Stimulated activated CD4-positive, alpha-beta T cell treated with anti-CD3 and anti-CD28 coated beads, Interleukin-15, amount 100 ng/mL, for 24 hours (primary cell): ENCODE results near the gene AIP.
"Not testable (repeated sequence)": the region's sequence is repeated elsewhere in the genome, so short reads cannot be mapped to it uniquely, and the experiment has no call there.

Experiments used
- DNase-seq: peaks from one replicate; pipeline ENCODE4 v3.0.0-alpha.2; 2020

Gene AIP

GRCh38 chr11:67469508-67469811 lies 13.4 kb upstream of the AIP start:
- no peak for DNase-seq

- no peak for DNase-seq
These were observed 12.4 kb upstream of the AIP start for GRCh38 chr11:67470337-67471002.

- DNase-seq = no peak
These were observed 9.9 kb upstream of the AIP start for GRCh38 chr11:67472882-67473281.

- not testable (repeated sequence) for DNase-seq
These were observed 6.1 kb upstream of the AIP start for GRCh38 chr11:67476692-67477091.

- DNase-seq = not testable (repeated sequence)
These were observed 5.3 kb upstream of the AIP start for GRCh38 chr11:67477344-67478050.

GRCh38 chr11:67482275-67482826 lies 475 bp upstream of the AIP start:
- DNase-seq = peak; percentile 26

- peak; percentile 58 for DNase-seq
These were observed 1.2 kb downstream of the AIP start for GRCh38 chr11:67483831-67484665.

- peak; percentile 85 for DNase-seq
These were observed 2.1 kb downstream of the AIP start for GRCh38 chr11:67484847-67485311.

- peak; percentile 77 for DNase-seq
These were observed 3.1 kb downstream of the AIP start for GRCh38 chr11:67485873-67486361.

GRCh38 chr11:67486481-67487195 lies 3.8 kb downstream of the AIP start:
- DNase-seq = peak; percentile 66

GRCh38 chr11:67489203-67489884 lies 6.5 kb downstream of the AIP start:
- DNase-seq = no peak

- no peak for DNase-seq
These were observed 7.3 kb downstream of the AIP start for GRCh38 chr11:67489885-67490726.

- DNase-seq = no peak
These were observed 7.9 kb downstream of the AIP start for GRCh38 chr11:67490727-67491065.

- DNase-seq = no peak
These were observed 8.6 kb downstream of the AIP start for GRCh38 chr11:67491276-67492068.

- no peak for DNase-seq
These were observed 9.4 kb downstream of the AIP start for GRCh38 chr11:67492069-67492727.

GRCh38 chr11:67492801-67493547 lies 10.1 kb downstream of the AIP start:
- peak; percentile 57 for DNase-seq

GRCh38 chr11:67493548-67494370 lies 10.9 kb downstream of the AIP start:
- no peak for DNase-seq
